GM23338 (cell line): ENCODE results near the gene TRIM45.

Experiments used
- CTCF ChIP-seq, 2 experiments: fragments of 200-600 bp in 1 of 2; sonication (generic) in 1 of 2; conservative IDR thresholded peaks; 2 replicates each; pipeline versions ENCODE4 v1.5.1 to v1.6.1; 2016 to 2017; ENCODE audit warnings: antibody characterized with exemption in 2 of 2, low read depth in 2 of 2, mild to moderate bottlenecking in 2 of 2, moderate library complexity in 1 of 2
- EZH2 ChIP-seq: fragments of 200-600 bp; sonication (generic); IDR thresholded peaks from one replicate; pipeline ENCODE4 v1.8.0; 2017; ENCODE audit warnings: antibody characterized with exemption, mild to moderate bottlenecking, low read depth; ENCODE audit not compliant: unreplicated experiment
- EZH2phosphoT487 ChIP-seq: fragments of 200-600 bp; sonication (generic); IDR thresholded peaks from one replicate; pipeline ENCODE4 v1.8.1; 2018; ENCODE audit warnings: antibody characterized with exemption; ENCODE audit not compliant: unreplicated experiment
- JUNB ChIP-seq: IDR thresholded peaks from one replicate; pipeline ENCODE4 v1.6.1; 2016; ENCODE audit warnings: antibody characterized with exemption; ENCODE audit not compliant: unreplicated experiment
- REST ChIP-seq: IDR thresholded peaks from one replicate; pipeline ENCODE4 v1.6.1; 2018; ENCODE audit warnings: antibody characterized with exemption; ENCODE audit not compliant: unreplicated experiment
- STAT1 ChIP-seq: IDR thresholded peaks from one replicate; pipeline ENCODE4 v1.6.1; 2016; ENCODE audit warnings: antibody characterized with exemption; ENCODE audit not compliant: unreplicated experiment
- ZNF331 ChIP-seq: fragments of 250-450 bp; sonication (Bioruptor Pico); IDR thresholded peaks from 2 replicates; pipeline ENCODE4 v1.5.0; 2020; ENCODE audit warnings: low read depth, mild to moderate bottlenecking, moderate library complexity

GRCh38 chr1:117143871-117144270 lies 22.3 kb upstream of the TRIM45 start:
- TF ChIP-seq CTCF (conservative IDR thresholded peaks at IDR 0.05; ENCODE audit: low read depth in 2 of 2), result no peak
- TF ChIP-seq JUNB, result no peak
- TF ChIP-seq EZH2, result no peak
- TF ChIP-seq REST, result no peak
- no peak for TF ChIP-seq ZNF331 (CRISPR knock-in tag)
- no peak for TF ChIP-seq STAT1
- no peak for TF ChIP-seq EZH2phosphoT487
